Body of pancreas (tissue), 4 donors: ENCODE data around the gene SLC51B. TPM values are rescaled to one million over a fixed set of nuclear protein-coding genes. Genes with fewer than 3 reads are reported as not detected.

Source experiments
- ATAC-seq: fragments of 150-250 bp; one replicate; pipeline ENCODE4 v1.9.1; 2016
- DNase-seq, 4 donors: peaks; one replicate each; pipeline ENCODE4 v3.0.0-alpha.2; 2019
- H3K27ac ChIP-seq, 4 donors: fragments of 200-600 bp; sonication (generic); 1 replicate in 3 of 4; 2 replicates in 1 of 4; pipeline versions ENCODE4 v1.5.1 to v1.6.1; 2016 to 2019; ENCODE audit warnings: mild to moderate bottlenecking in 1 of 4, mixed read lengths in 1 of 4, moderate library complexity in 1 of 4
- H3K27me3 ChIP-seq, 2 donors: fragments of 200-600 bp; sonication (generic); one replicate each; pipeline ENCODE4 v1.6.0; 2016; ENCODE audit warnings: mild to moderate bottlenecking in 1 of 2
- H3K36me3 ChIP-seq, 2 donors: fragments of 200-600 bp; sonication (generic); replicated peaks in 1 of 2; 2 replicates each; pipeline ENCODE4 v1.5.1; 2016; ENCODE audit warnings: low read depth in 2 of 2; ENCODE audit not compliant: insufficient read depth in 1 of 2
- H3K4me1 ChIP-seq: fragments of 200-600 bp; sonication (generic); one replicate; pipeline ENCODE4 v1.6.0; 2016
- H3K4me3 ChIP-seq, 2 donors: fragments of 200-600 bp; sonication (generic); 1 replicate in 1 of 2; 2 replicates in 1 of 2; pipeline ENCODE4 v1.5.1; 2016 to 2019
- H3K9me3 ChIP-seq, 3 donors: fragments of 200-600 bp; sonication (generic); 1 replicate in 2 of 3; 2 replicates in 1 of 3; pipeline ENCODE4 v1.5.1; 2016
- POLR2A ChIP-seq, 3 donors: fragments of 450-650 bp; IDR thresholded peaks; one replicate each; pipeline ENCODE4 v1.6.1; 2016; ENCODE audit warnings: antibody characterized with exemption in 3 of 3, mild to moderate bottlenecking in 2 of 3
- WGBS, 2 donors: methylation state at CpG; one replicate each; pipeline ENCODE4 v1.1.5; 2017; 5-methylcytosine and 5-hydroxymethylcytosine counted together
- intact Hi-C: fragments of 100-400 bp; cut with DNase I; formaldehyde crosslinking; loops from one replicate; pipeline ENCODE4 v1.15.1; 2023
- total RNA-seq, 2 donors: library from RNA; depleted of rRNA; stranded (reverse); fragments of >200 nt; gene quantifications; one replicate each; pipeline ENCODE4 v1.1.0, GENCODE V29; 2016
- TF ChIP-seq, protein P1 (sequence below), 7 experiments: fragments of 450-650 bp in 4 of 7; fragments of 200-600 bp in 3 of 7; sonication (generic) in 3 of 7; IDR thresholded peaks; one replicate each; pipeline ENCODE4 v1.5.1; 2016 to 2019; ENCODE audit warnings: antibody characterized with exemption in 7 of 7

The SLC51B gene
- total RNA-seq, 2 donors from 2014 or later = not detected

DNA sequence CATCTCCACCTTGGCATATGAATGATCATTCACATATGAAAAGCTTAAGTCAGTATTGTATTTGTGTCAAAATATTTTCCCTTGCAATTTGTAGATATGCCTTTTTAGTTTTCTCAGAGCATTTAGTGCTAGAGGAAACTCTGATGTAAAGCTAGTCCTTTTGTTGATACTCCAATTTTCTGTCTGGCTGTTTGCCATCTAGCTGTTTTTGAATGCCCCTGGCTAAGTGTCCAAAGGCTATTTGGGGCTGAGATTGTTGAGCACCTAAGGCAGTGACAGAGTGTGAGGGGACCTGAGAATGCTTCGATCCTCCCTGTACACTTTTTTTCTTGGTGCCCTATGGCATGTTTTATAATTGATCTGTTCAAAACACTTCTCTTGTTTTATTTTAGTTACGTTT lies 3.1 kb downstream of the SLC51B start:
- Histone ChIP-seq H3K9me3 (no peaks in the 10 kb centered on the region), H3K4me1 (peaks cover 23% of the 10 kb centered on the region), H3K36me3 (no peaks in the 10 kb centered on the region), H3K27me3 (no peaks in the 10 kb centered on the region), H3K27ac (no peak overlapping the region), H3K4me3 (no peak overlapping the region)
- 66 to 68% methylated on average over 2 of the region's 2 CpGs for WGBS, 2 donors
- DNase-seq (no peak), ATAC-seq (no peak)
- TF ChIP-seq POLR2A (IDR thresholded peaks at IDR 0.05) = no peak
- TF ChIP-seq, protein P1, sequence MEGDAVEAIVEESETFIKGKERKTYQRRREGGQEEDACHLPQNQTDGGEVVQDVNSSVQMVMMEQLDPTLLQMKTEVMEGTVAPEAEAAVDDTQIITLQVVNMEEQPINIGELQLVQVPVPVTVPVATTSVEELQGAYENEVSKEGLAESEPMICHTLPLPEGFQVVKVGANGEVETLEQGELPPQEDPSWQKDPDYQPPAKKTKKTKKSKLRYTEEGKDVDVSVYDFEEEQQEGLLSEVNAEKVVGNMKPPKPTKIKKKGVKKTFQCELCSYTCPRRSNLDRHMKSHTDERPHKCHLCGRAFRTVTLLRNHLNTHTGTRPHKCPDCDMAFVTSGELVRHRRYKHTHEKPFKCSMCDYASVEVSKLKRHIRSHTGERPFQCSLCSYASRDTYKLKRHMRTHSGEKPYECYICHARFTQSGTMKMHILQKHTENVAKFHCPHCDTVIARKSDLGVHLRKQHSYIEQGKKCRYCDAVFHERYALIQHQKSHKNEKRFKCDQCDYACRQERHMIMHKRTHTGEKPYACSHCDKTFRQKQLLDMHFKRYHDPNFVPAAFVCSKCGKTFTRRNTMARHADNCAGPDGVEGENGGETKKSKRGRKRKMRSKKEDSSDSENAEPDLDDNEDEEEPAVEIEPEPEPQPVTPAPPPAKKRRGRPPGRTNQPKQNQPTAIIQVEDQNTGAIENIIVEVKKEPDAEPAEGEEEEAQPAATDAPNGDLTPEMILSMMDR (IDR thresholded peaks at IDR 0.05) = no peak
- intact Hi-C loops = no loop called here

DNA sequence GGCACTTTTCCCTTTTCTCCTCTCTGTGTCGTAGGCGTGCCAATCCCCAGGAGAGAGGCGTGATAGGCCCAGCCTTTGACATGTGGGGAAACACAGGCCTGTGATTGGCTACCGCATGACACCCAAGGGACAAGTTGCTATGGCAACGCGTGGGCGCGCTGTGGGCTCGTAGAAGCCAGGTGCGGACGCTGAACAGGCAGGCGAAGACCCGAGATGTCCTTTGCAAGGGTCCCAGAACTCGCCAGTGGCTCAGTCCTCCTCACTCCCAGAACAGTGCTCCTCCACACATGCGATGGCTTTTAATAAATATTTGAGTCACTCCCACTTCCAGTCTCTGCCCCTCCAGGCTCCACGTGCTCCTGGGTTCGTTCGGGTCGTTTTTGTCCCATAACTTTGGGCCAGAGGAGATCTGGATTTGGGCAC lies 4.2 kb downstream of the SLC51B start:
- Histone ChIP-seq H3K27me3 (no peaks in the 10 kb centered on the region), H3K36me3 (no peaks in the 10 kb centered on the region), H3K27ac (no peak overlapping the region), H3K9me3 (no peaks in the 10 kb centered on the region), H3K4me1 (peaks cover 19% of the 10 kb centered on the region), H3K4me3 (no peak overlapping the region)
- TF ChIP-seq POLR2A (IDR thresholded peaks at IDR 0.05) = no peak
- TF ChIP-seq, protein P1 (IDR thresholded peaks at IDR 0.05) = no peak
- intact Hi-C loops = no loop called here
- DNase-seq (peak; percentile 89 to 96 (median 94)), ATAC-seq (peak; percentile 98)
- 0 to 2% methylated on average over 7 to 19 of the region's 19 CpGs for WGBS, 2 donors

DNA sequence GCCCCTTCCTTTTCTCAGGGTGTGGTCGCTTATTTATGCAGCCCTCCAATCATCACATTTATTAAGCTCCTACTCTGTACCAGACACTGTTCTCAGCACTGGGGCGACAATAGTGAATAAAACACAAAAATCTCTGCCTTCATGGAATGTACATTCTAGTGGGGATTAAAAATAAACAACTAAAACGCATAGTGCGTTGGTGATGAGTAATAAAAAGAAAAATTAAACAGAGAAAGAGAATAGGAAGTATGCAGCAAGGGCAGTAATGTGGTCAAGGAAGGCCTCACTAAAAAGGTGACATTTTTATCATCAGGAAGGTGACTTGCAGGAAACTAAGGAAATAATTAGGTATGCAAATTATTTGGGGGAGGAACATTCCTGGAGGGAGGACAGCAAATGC lies 5.1 kb downstream of the SLC51B start:
- 62 to 72% methylated on average over 4 of the region's 4 CpGs for WGBS, 2 donors
- H3K4me1 ChIP-seq = peaks cover 12% of the 10 kb centered on the region
- intact Hi-C loops = loop anchor here (10.0 kb wide), 1 partner anchor 225 kb away; no protein-coding TSS in a partner anchor
- H3K9me3 ChIP-seq = no peaks in the 10 kb centered on the region
- H3K27me3 ChIP-seq = no peaks in the 10 kb centered on the region
- DNase-seq = no peak
- H3K27ac ChIP-seq = no peak overlapping the region
- ATAC-seq = no peak
- H3K36me3 ChIP-seq = no peaks in the 10 kb centered on the region
- TF ChIP-seq, protein P1 (IDR thresholded peaks at IDR 0.05) = no peak
- no peak for TF ChIP-seq POLR2A (IDR thresholded peaks at IDR 0.05)
- no peak overlapping the region for H3K4me3 ChIP-seq

DNA sequence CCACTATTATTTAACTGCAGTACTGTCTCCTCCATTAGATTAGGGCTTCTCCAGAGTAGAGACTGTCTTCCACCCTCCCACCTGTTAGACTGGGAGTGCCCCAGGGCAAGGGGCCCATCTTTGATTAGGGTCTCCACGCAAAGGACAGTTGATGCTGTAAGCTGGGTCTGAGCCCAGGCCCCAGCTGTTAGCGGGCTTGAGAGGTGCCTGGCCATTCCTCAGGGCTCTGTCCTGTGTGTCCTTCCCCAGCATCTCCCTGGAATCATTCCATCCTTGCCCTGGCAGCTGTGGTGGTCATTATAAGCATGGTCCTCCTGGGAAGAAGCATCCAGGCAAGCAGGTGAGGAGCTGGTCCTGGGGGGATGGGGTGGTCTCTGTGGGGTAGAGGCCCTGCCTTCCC lies 6.1 kb downstream of the SLC51B start:
- no peak for TF ChIP-seq POLR2A (IDR thresholded peaks at IDR 0.05)
- TF ChIP-seq, protein P1 (IDR thresholded peaks at IDR 0.05) = no peak
- Histone ChIP-seq H3K9me3 (no peaks in the 10 kb centered on the region), H3K4me3 (no peak overlapping the region), H3K27me3 (no peaks in the 10 kb centered on the region), H3K27ac (no peak overlapping the region), H3K36me3 (no peaks in the 10 kb centered on the region), H3K4me1 (peaks cover 10% of the 10 kb centered on the region)
- WGBS, 2 donors = 73% methylated on average over 2 of the region's 2 CpGs; no CpG with 5 or more reads in 1 of the 2 donors
- no peak for ATAC-seq
- no peak for DNase-seq
- intact Hi-C loops = loop anchor here (10.0 kb wide), 1 partner anchor 224 kb away; no protein-coding TSS in a partner anchor

DNA sequence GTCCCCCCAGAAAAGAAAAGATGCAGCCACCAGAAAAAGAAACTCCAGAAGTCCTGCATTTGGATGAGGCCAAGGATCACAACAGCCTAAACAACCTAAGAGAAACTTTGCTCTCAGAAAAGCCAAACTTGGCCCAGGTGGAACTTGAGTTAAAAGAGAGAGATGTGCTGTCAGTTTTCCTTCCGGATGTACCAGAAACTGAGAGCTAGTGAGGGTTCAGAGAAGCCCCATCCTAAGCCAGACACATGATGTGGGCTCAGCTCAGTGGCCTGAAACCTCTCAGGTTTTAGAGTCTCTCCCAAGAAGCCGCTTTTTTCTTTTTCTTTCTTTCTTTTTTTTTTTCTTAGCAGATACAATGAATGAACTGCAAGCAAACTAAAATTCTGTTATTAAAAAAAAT lies 7.8 kb downstream of the SLC51B start:
- no peak overlapping the region for H3K27ac ChIP-seq
- ATAC-seq = no peak
- H3K4me3 ChIP-seq = no peak overlapping the region
- DNase-seq = no peak
- TF ChIP-seq, protein P1 (IDR thresholded peaks at IDR 0.05) = no peak
- TF ChIP-seq POLR2A (IDR thresholded peaks at IDR 0.05) = no peak
- no peaks in the 10 kb centered on the region for H3K27me3 ChIP-seq
- H3K9me3 ChIP-seq = no peaks in the 10 kb centered on the region
- no peaks in the 10 kb centered on the region for H3K36me3 ChIP-seq
- intact Hi-C loops = loop anchor here (10.0 kb wide), 1 partner anchor 222 kb away; no protein-coding TSS in a partner anchor
- WGBS, 2 donors = 67 to 71% methylated on average over 2 of the region's 2 CpGs
- H3K4me1 ChIP-seq = peaks cover 10% of the 10 kb centered on the region
